Stimulated activated memory B cell treated with anti-CD40 and anti-IgM and Interleukin-4, amounts not matched to agents 10 μg/mL and 1 μg/mL and 100 μg/mL, for 72 hours (primary cell): ENCODE data around the gene ARID3A.
A peak's percentile ranks its signal among the peaks of the same experiment; 100 is the strongest.

Experiments
- ATAC-seq: fragments of 150-1000 bp; cut with Tn5 transposase; 2 replicates; pipeline ENCODE4 v1.10.0; 2021
- H3K27ac Mint-ChIP-seq: one replicate; pipeline ENCODE4 v1.8.0; 2022; ENCODE audit warnings: mild to moderate bottlenecking, mixed read lengths
- H3K27me3 Mint-ChIP-seq: one replicate; pipeline ENCODE4 v1.8.0; 2022; ENCODE audit warnings: mixed read lengths
- H3K36me3 Mint-ChIP-seq: one replicate; pipeline ENCODE4 v1.8.0; 2022; ENCODE audit warnings: mixed read lengths
- H3K4me1 Mint-ChIP-seq: one replicate; pipeline ENCODE4 v1.8.0; 2022; ENCODE audit warnings: mixed read lengths
- H3K4me3 Mint-ChIP-seq: one replicate; pipeline ENCODE4 v1.8.0; 2022; ENCODE audit warnings: mild to moderate bottlenecking, moderate library complexity, mixed read lengths
- H3K9me3 Mint-ChIP-seq: one replicate; pipeline ENCODE4 v1.8.0; 2022; ENCODE audit warnings: mixed read lengths

ARID3A gene

DNA sequence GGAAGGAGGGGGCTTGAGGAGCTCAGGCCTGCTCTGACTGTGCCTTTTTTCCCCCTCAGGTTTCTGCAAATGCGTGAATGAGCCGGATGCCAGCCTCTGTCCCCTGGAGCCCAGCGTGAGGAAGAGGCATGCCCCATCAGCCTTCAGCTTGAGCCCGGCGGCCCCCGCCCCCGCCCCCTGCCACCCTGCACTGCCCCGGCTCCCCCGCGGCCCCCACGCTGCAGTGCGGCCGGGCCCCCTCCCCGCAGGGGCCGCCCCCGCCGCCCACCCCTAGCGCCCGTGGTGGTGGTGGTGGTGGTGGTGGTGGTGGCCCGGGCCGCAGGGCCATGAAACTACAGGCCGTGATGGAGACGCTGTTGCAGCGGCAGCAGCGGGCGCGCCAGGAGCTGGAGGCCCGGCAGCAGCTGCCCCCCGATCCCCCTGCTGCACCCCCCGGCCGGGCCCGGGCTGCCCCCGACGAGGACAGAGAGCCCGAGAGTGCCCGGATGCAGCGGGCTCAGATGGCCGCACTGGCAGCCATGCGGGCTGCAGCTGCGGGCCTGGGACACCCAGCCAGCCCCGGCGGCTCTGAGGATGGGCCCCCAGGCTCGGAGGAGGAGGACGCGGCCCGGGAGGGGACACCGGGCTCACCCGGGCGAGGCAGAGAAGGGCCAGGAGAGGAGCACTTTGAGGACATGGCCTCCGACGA, 3.5 kb downstream of the ARID3A start:
- no peaks in the 10 kb centered on the region for H3K9me3 Mint-ChIP-seq
- peaks cover 19% of the 10 kb centered on the region for H3K36me3 Mint-ChIP-seq
- H3K27ac Mint-ChIP-seq, result no peak overlapping the region
- no peak for ATAC-seq
- no peak overlapping the region for H3K4me3 Mint-ChIP-seq
- H3K4me1 Mint-ChIP-seq, result peaks cover 54% of the 10 kb centered on the region
- no peaks in the 10 kb centered on the region for H3K27me3 Mint-ChIP-seq

DNA sequence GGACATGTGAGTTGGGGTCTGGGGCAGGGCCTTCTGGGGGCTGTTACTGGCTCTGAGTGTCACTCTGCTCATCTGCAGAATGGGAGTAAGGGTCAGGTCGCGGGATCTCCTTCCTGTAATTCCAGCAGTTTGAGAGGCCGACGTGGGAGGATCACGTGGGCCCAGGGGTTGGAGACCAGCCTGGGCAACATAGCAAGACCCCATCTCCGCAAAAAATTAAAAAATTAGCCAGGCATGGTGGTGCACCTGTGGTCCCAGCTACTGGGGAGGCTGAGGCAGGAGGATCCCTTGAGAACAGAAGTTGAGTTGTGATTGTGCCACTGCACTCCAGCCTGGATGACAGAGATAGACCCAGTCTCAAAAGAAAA, 4.0 kb downstream of the ARID3A start:
- H3K27ac Mint-ChIP-seq, result no peak overlapping the region

GRCh38 chr19:931860-932647, 6.2 kb downstream of the ARID3A start:
- H3K27ac Mint-ChIP-seq, result peak overlapping the region; percentile 86
- peak overlapping the region; percentile 75 for H3K4me3 Mint-ChIP-seq
- no peaks in the 10 kb centered on the region for H3K9me3 Mint-ChIP-seq
- peak; percentile 1 for ATAC-seq
- peaks cover 60% of the 10 kb centered on the region for H3K4me1 Mint-ChIP-seq
- H3K27me3 Mint-ChIP-seq, result no peaks in the 10 kb centered on the region
- H3K36me3 Mint-ChIP-seq, result peaks cover 34% of the 10 kb centered on the region

More for the DNA sequence above, 4.0 kb downstream of the ARID3A start:
- no peaks in the 10 kb centered on the region for H3K27me3 Mint-ChIP-seq
- no peaks in the 10 kb centered on the region for H3K9me3 Mint-ChIP-seq
- peaks cover 55% of the 10 kb centered on the region for H3K4me1 Mint-ChIP-seq
- peak overlapping the region; percentile 7 for H3K4me3 Mint-ChIP-seq
- no peak for ATAC-seq
- peaks cover 19% of the 10 kb centered on the region for H3K36me3 Mint-ChIP-seq

DNA sequence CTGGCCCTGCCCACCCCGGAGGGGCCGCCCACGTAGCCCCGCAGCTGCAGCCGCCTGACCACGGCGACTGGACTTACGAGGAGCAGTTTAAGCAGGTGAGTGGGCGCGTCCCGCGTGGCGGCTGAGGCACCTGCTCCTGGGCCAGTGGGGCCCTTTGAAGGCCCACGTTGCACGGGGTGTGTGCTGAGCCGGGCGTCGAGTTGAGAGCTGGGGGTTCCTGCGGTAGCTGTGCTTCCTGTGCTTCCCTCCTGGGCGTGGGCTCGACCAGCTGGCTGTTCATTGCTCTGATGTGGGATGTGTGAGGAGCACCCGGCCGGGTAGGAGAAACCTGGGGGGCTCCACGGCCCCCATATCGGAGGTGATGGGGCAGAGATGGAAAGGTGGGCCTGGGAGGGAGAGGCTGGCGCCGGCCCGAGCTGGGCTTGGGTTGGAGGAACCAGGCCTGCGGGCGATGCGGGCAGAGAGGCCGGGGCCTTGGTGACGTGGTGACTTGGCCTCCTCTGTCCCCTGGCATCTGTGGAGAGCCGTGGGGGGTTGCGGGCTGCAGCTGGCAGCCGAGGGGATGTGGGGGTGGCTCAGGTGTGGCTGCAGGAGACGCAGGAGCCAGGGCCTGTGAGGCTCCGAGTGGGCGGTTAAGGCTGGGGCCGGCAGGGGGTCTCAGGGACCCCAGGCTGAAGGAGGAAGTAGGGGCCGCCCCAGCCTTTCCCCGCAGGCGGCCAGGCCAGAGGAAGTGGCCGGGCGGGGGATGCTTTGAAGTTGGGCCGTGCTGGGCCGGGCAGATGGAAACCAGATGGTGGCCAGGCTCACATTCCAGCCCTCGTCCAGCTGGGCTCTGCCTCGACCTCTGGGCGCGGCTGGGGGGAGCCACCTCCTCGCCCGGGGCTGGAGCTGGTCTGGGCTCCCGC, 7.1 kb downstream of the ARID3A start:
- Mint-ChIP-seq H3K4me3 (peak overlapping the region; percentile 79), H3K27ac (peak overlapping the region; percentile 86), H3K9me3 (no peaks in the 10 kb centered on the region), H3K36me3 (peaks cover 42% of the 10 kb centered on the region), H3K4me1 (peaks cover 65% of the 10 kb centered on the region), H3K27me3 (no peaks in the 10 kb centered on the region)
- peak; percentile 57 for ATAC-seq

GRCh38 chr19:933553-933882, 7.7 kb downstream of the ARID3A start:
- ATAC-seq, result no peak
- Mint-ChIP-seq H3K4me3 (peak overlapping the region; percentile 79), H3K27ac (peak overlapping the region; percentile 86), H3K36me3 (peaks cover 47% of the 10 kb centered on the region), H3K4me1 (peaks cover 65% of the 10 kb centered on the region), H3K27me3 (no peaks in the 10 kb centered on the region), H3K9me3 (no peaks in the 10 kb centered on the region)

DNA sequence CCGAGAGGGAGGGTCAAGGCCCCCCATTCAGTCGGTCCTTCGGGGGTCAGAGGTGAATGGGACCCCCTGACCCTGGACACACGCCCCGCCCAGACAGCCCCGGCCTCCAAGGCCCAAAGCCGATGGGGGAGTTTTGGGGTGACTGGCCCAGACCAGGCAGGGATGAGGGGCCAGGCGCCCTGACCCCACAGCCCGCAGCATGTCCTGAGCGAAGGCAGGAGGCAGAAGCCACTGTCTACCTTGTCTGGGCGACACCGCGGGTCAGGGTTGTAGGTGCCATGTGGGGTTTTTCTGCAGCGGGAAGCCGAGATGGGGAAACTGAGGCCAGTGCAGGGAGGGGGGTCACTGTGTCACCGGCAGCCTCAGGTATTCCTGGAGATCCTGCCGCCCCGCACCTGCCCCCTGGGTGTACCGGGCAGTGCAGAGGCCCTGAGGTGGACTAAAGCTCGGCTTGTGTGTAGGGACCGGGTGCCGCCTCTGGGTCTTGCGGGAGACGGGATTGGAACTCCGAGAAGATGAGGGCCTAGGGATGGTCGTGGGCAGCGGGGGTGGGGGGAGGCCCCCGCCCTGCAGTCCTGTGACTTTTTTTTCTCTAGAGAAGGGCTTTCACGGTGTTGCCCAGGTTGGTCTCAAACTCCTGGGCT, 8.5 kb downstream of the ARID3A start:
- H3K36me3 Mint-ChIP-seq, result peaks cover 49% of the 10 kb centered on the region
- no peaks in the 10 kb centered on the region for H3K9me3 Mint-ChIP-seq
- no peak overlapping the region for H3K4me3 Mint-ChIP-seq
- H3K27ac Mint-ChIP-seq, result peak overlapping the region; percentile 86
- no peak for ATAC-seq
- H3K27me3 Mint-ChIP-seq, result no peaks in the 10 kb centered on the region
- H3K4me1 Mint-ChIP-seq, result peaks cover 66% of the 10 kb centered on the region

GRCh38 chr19:934865-935479, 9.1 kb downstream of the ARID3A start:
- H3K4me1 Mint-ChIP-seq, result peaks cover 69% of the 10 kb centered on the region
- no peak for ATAC-seq
- no peak overlapping the region for H3K4me3 Mint-ChIP-seq

GRCh38 chr19:936175-936546, 10.3 kb downstream of the ARID3A start:
- peaks cover 56% of the 10 kb centered on the region for H3K36me3 Mint-ChIP-seq
- H3K27ac Mint-ChIP-seq, result peak overlapping the region; percentile 81
- H3K27me3 Mint-ChIP-seq, result no peaks in the 10 kb centered on the region
- H3K4me3 Mint-ChIP-seq, result no peak overlapping the region
- ATAC-seq, result no peak
- H3K4me1 Mint-ChIP-seq, result peaks cover 69% of the 10 kb centered on the region
- H3K9me3 Mint-ChIP-seq, result no peaks in the 10 kb centered on the region

More at GRCh38 chr19:934865-935479, 9.1 kb downstream of the ARID3A start:
- no peaks in the 10 kb centered on the region for H3K9me3 Mint-ChIP-seq
- no peak overlapping the region for H3K27ac Mint-ChIP-seq
- no peaks in the 10 kb centered on the region for H3K27me3 Mint-ChIP-seq
- peaks cover 52% of the 10 kb centered on the region for H3K36me3 Mint-ChIP-seq

GRCh38 chr19:937259-937694, 11.4 kb downstream of the ARID3A start:
- H3K4me1 Mint-ChIP-seq, result peaks cover 69% of the 10 kb centered on the region
- peak; percentile 77 for ATAC-seq
- H3K27ac Mint-ChIP-seq, result peak overlapping the region; percentile 81
- H3K27me3 Mint-ChIP-seq, result no peaks in the 10 kb centered on the region
- peaks cover 56% of the 10 kb centered on the region for H3K36me3 Mint-ChIP-seq
- H3K4me3 Mint-ChIP-seq, result peak overlapping the region; percentile 5
- no peaks in the 10 kb centered on the region for H3K9me3 Mint-ChIP-seq

DNA sequence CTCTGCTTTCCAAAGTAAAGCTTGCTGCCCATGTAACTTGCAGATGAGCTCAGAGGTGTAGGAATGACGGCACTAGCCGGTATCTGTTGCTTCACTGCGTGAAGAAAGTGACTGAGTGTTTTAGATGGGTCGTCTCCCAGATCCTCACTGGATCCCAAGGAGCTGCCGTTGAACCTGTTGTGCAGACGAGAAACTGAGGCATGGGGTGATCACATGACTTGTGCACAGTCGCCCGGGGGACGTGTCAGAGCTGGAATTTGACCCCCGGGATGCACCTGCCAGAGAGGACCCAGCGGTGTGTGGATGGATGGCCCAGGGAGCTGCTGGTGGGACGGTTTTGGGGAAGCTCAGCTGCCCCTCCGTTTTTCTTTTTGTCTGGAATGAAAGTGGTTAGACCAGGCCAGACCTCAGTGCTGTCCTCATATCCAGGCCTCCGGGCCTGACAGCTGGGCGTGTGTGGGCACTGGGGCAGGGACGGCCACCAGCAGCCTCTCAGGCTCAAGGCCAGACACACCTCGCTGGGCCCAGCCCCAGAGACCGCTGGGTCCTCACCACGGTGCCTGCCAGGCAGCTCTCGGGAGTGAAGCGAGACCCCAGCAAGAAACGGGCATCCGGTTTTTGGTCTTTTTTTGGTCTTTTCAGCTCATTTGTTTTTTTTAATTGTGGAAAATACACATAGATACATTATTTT, 12.5 kb downstream of the ARID3A start:
- Mint-ChIP-seq H3K4me1 (peaks cover 58% of the 10 kb centered on the region), H3K27ac (peak overlapping the region; percentile 81), H3K36me3 (peaks cover 60% of the 10 kb centered on the region), H3K4me3 (no peak overlapping the region), H3K9me3 (no peaks in the 10 kb centered on the region), H3K27me3 (no peaks in the 10 kb centered on the region)
- no peak for ATAC-seq

DNA sequence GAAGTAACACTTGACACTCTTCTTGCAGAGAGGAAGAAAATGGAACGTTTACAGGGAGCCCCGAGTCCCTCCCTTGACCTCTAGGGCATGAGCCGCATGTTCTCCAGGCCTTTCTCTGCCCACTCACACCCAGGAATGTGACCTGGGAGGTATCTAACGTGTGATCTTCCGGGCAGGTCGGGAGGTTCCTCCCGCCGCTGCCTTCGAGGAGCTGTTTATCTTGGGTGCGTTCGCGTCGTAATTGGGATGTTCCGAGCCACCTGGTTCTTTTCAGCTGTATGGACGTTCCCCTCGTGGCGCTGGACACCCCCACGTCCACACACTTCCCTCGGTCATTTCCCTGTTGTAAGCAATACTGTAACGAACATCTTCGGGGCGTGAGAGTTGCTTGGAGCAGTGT, 13.6 kb downstream of the ARID3A start:
- no peak for ATAC-seq
- Mint-ChIP-seq H3K36me3 (peaks cover 70% of the 10 kb centered on the region), H3K27ac (peak overlapping the region; percentile 92), H3K27me3 (no peaks in the 10 kb centered on the region), H3K4me3 (peak overlapping the region; percentile 78), H3K9me3 (no peaks in the 10 kb centered on the region), H3K4me1 (peaks cover 54% of the 10 kb centered on the region)

DNA sequence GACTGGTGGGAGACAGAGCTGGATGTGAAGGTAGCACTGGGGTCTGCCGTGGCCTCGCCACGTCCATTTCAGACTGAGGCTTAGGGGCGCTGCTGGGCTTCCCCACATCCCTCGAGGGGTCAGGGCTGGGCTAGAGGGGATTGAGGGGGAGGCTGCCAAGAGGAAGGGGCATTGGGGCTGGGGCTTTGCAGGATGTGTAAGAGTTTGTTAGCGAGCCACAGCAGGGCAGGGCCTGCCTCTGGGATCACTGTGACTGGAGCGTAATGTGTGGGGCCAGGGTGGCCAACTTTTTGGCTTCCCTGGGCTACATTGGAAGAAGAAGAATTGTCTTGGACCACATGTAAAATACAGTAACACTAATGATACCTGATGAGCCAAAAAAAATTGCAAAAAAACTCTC, 14.1 kb downstream of the ARID3A start:
- Mint-ChIP-seq H3K27ac (peak overlapping the region; percentile 92), H3K36me3 (peaks cover 75% of the 10 kb centered on the region), H3K4me1 (peaks cover 58% of the 10 kb centered on the region), H3K9me3 (no peaks in the 10 kb centered on the region), H3K4me3 (peak overlapping the region; percentile 78), H3K27me3 (no peaks in the 10 kb centered on the region)
- ATAC-seq, result no peak

DNA sequence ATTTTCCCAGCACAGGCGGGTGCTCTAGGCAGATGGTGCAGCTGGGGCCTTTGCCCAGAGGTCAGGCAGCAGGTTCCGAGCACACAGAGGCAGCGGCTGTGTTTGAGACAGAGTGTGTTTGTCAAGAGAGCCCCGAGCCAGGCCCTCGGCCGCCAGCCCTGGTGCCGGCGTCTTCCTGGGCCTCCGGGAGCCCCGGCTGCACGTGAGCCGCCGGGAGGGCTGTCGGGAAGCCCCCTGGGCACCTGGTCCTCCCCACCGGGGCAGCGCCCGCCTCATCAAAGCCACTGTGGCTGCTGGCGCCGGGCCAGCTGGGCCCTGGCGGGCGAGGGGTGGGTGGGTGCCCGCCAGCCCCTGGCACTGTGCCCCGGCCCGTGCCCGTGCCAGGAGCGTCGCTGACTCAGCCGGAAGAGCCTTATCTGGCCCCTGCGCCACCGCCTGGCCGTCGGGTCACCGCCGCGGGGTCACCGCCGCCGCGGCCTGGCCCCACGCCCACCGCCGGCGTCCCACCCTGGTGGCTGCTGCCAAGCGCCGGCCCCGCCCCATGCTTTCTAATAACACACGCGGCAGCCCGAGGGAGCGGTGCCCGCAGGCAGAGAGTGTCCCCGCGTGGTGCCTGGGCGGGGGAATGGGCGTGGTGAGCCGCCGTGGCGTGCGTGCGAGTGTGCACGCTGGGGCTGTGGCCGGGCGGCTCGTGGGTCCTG, 14.9 kb downstream of the ARID3A start:
- Mint-ChIP-seq H3K27ac (peak overlapping the region; percentile 92), H3K36me3 (peaks cover 72% of the 10 kb centered on the region)
- peak; percentile 76 for ATAC-seq

More for the DNA sequence above, 14.9 kb downstream of the ARID3A start:
- Mint-ChIP-seq H3K27me3 (no peaks in the 10 kb centered on the region), H3K4me1 (peaks cover 61% of the 10 kb centered on the region), H3K9me3 (no peaks in the 10 kb centered on the region), H3K4me3 (peak overlapping the region; percentile 78)
